Measurements from ENCODE around the gene EFEMP1.

- TF ChIP-seq CTCF (IDR thresholded peaks at IDR 0.05 in 2 of 3, conservative IDR thresholded peaks at IDR 0.05 in 1 of 3; ENCODE audit: borderline replicate concordance in 1 of 3, insufficient read depth in 1 of 3, low read depth in 2 of 3, low read length in 2 of 3) (no peak), RAD21 (IDR thresholded peaks at IDR 0.05; ENCODE audit: low read depth) (no peak), EZH2 (IDR thresholded peaks at IDR 0.05) (no peak), POLR2A (IDR thresholded peaks at IDR 0.05; ENCODE audit: borderline replicate concordance, extremely low read depth, insufficient read depth, insufficient read length) (no peak)
These were observed 65.8 kb downstream of the EFEMP1 start for GRCh38 chr2:55857766-55858165.
